WERI-Rb-1 (cell line): ENCODE results near the gene NRSN1.

Experiments
- DNase-seq: peaks from one replicate; pipeline ENCODE4 v3.0.0-alpha.2; 2020
- H3K27ac ChIP-seq: fragments of 250-450 bp; sonication (Bioruptor Pico); 2 replicates; pipeline ENCODE4 v1.5.1; 2020; ENCODE audit warnings: mild to moderate bottlenecking, moderate library complexity
- H3K27me3 ChIP-seq: fragments of 250-450 bp; sonication (Bioruptor Pico); 2 replicates; pipeline ENCODE4 v1.5.1; 2021; ENCODE audit warnings: mild to moderate bottlenecking, low read depth, moderate library complexity; ENCODE audit not compliant: insufficient read depth, severe bottlenecking
- H3K36me3 ChIP-seq: fragments of 250-450 bp; sonication (Bioruptor Pico); 2 replicates; pipeline ENCODE4 v1.5.1; 2020; ENCODE audit warnings: mild to moderate bottlenecking, moderate library complexity
- H3K4me3 ChIP-seq: 2 replicates; pipeline ENCODE4 v1.5.1; 2011; ENCODE audit warnings: low read depth, mild to moderate bottlenecking, control low read depth, low read length
- H3K9me3 ChIP-seq: fragments of 250-450 bp; sonication (Bioruptor Pico); 2 replicates; pipeline ENCODE4 v1.5.1; 2021; ENCODE audit warnings: mild to moderate bottlenecking, moderate library complexity; ENCODE audit not compliant: severe bottlenecking
- TF ChIP-seq, protein P1 (sequence below): IDR thresholded peaks from 2 replicates; pipeline ENCODE4 v1.5.1; 2011; ENCODE audit warnings: low read depth, mild to moderate bottlenecking, control low read depth, inconsistent platforms, low read length

Gene NRSN1

DNA sequence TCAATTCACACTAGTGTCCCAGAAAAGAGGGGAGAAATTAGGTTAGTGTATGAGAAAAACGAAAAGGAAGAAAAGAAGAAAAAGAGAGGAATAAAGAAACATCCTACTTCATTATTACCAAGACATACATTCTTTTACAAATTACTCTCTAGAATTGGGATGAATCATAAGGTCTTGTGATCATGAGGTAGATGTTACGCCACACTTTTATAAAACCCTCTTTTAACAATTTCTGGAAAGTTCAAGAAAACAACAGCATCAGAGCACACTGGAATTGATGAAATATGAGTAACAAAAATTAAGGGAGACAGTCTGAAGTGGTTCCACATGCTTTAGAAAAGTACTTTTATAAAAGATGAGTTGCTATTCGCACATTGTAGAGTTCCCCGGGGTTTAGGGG, 32.6 kb upstream of the NRSN1 start:
- H3K36me3 ChIP-seq, result no peaks in the 10 kb centered on the region
- TF ChIP-seq, protein P1, sequence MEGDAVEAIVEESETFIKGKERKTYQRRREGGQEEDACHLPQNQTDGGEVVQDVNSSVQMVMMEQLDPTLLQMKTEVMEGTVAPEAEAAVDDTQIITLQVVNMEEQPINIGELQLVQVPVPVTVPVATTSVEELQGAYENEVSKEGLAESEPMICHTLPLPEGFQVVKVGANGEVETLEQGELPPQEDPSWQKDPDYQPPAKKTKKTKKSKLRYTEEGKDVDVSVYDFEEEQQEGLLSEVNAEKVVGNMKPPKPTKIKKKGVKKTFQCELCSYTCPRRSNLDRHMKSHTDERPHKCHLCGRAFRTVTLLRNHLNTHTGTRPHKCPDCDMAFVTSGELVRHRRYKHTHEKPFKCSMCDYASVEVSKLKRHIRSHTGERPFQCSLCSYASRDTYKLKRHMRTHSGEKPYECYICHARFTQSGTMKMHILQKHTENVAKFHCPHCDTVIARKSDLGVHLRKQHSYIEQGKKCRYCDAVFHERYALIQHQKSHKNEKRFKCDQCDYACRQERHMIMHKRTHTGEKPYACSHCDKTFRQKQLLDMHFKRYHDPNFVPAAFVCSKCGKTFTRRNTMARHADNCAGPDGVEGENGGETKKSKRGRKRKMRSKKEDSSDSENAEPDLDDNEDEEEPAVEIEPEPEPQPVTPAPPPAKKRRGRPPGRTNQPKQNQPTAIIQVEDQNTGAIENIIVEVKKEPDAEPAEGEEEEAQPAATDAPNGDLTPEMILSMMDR, result no peak
- H3K27ac ChIP-seq, result no peak overlapping the region
- H3K4me3 ChIP-seq, result no peak overlapping the region
- DNase-seq, result no peak
- H3K9me3 ChIP-seq, result peaks cover 3% of the 10 kb centered on the region
- H3K27me3 ChIP-seq, result no peaks in the 10 kb centered on the region

DNA sequence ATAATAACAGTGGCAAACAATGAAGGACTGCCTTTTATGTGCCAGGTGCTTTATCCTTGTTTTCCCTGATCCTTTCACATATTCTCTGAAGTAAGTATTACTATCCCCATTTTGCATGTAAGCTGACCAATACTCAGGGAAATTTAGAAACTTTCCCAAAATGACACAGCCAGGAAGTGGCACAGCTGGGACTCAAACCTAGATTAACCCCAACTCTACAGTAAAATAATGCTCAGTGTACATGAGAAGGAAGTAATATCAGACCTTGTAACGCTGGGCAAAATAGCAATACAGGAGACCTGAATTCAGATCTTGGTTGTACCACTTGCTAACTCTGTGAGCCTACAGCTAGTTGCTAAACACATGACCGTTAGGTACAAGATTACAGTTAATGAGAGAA, 26.8 kb upstream of the NRSN1 start:
- Histone ChIP-seq H3K27ac (no peak overlapping the region), H3K27me3 (no peaks in the 10 kb centered on the region), H3K36me3 (no peaks in the 10 kb centered on the region), H3K4me3 (no peak overlapping the region), H3K9me3 (peaks cover 3% of the 10 kb centered on the region)
- DNase-seq, result no peak
- TF ChIP-seq, protein P1, result no peak

DNA sequence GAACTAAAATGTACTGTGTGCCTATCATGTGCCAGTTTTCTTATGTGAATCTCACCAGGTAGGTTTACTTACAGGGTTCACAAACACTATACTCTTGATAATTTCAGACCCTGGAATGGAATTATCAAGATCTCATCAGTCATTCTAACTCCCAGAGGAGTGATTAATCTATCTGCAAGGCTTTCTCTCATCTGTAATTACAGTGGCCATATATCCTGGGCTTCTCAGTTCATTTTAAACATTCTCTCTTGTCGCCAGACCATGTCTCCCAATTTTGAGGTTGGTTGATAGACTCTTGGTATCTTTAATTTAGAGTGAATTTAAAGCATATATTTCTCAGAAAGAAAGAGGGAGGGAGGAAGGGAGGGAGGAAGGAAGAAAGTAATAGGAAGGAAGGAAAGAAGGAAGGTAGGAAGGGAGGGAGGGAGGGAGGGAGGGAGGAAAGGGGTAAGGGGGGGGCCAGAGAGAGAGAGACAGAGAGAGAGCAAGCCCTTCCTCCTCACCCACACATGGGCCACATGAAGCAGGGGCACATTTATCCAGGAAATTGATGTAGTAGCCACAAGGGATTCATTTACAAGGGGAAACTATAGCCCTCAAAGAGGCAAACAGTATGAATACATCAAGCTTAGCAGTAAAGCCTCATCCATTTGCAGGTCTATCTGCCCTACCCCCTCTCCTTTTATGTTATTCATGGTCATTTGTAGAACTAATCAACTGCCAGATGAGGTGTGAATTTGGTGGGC, 25.8 kb upstream of the NRSN1 start:
- DNase-seq, result no peak
- Histone ChIP-seq H3K36me3 (no peaks in the 10 kb centered on the region), H3K4me3 (no peak overlapping the region), H3K27me3 (no peaks in the 10 kb centered on the region), H3K27ac (no peak overlapping the region), H3K9me3 (no peaks in the 10 kb centered on the region)
- TF ChIP-seq, protein P1, result no peak

DNA sequence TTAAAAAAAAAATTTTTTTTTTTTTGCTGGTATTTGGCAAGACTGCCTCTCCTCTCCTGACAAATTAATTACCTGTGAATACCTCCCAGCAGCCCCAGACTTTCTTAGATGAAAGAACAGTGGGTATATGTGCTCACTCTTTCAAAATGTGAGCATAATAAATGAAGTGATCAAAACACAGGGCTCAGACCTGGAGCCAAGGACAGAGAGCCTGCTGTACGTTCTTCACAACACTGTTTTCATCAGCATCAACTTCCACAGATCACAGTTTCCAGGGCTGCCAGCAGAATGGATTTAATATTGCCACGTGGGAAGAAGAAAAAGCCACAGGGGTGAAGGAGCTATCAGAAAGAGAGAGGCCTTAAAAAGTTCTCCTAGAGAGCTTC, 25.3 kb upstream of the NRSN1 start:
- TF ChIP-seq, protein P1, result no peak
- Histone ChIP-seq H3K27ac (no peak overlapping the region), H3K27me3 (no peaks in the 10 kb centered on the region)

DNA sequence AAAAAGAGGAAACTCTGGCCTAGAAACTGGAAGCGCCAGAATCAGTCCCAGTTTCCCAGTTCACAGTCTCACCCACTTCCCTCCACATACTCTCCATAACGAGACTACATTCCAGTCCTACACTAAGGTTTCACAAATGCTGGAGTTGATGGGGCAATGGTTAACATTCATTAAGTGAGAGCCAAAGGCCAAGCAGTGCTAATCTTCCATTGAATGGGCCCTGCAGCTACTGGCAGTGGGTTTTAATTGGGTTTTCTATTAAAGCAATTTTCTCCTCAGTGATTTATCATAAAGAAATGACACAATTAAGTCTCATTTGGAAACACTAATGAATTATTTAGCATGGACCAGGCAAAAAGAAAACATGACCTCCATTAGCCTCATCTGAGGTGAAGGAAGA, 20.8 kb upstream of the NRSN1 start:
- Histone ChIP-seq H3K27ac (no peak overlapping the region), H3K27me3 (no peaks in the 10 kb centered on the region), H3K36me3 (no peaks in the 10 kb centered on the region), H3K4me3 (no peak overlapping the region), H3K9me3 (no peaks in the 10 kb centered on the region)
- no peak for DNase-seq
- TF ChIP-seq, protein P1, result no peak

More for the DNA sequence above, 25.3 kb upstream of the NRSN1 start:
- Histone ChIP-seq H3K4me3 (no peak overlapping the region), H3K9me3 (no peaks in the 10 kb centered on the region), H3K36me3 (no peaks in the 10 kb centered on the region)
- DNase-seq, result no peak

DNA sequence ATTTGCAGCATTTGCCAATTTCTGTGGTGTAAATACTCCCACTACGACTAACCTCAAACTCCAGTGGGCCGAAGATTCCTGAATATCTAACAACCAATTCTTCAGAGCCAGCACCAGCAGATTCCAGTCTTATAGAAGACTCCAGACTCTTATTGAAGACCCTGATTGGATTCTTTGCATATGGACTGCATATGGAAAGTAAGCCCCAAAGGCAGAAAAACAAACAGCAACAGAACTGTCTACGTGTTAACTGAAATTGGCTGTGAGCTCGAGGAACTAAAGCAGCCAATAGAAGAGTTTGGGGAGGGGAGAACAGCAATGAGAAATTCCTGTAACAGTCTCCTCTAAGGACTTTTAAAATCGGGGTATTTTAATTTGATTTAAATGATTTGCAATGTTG, 19.7 kb upstream of the NRSN1 start:
- no peak overlapping the region for H3K4me3 ChIP-seq
- no peaks in the 10 kb centered on the region for H3K36me3 ChIP-seq
- H3K27ac ChIP-seq, result no peak overlapping the region; the same call in 1 of the 2 replicates
- TF ChIP-seq, protein P1, result no peak
- H3K9me3 ChIP-seq, result no peaks in the 10 kb centered on the region
- no peaks in the 10 kb centered on the region for H3K27me3 ChIP-seq
- DNase-seq, result no peak
